GM21786 (cell line): Measurements from ENCODE around the gene ADARB1.
"Not testable (repeated sequence)": the region's sequence is repeated elsewhere in the genome, so short reads cannot be mapped to it uniquely, and the experiment has no call there.

Source experiments
- ATAC-seq: cut with Tn5 transposase; IDR thresholded peaks from one replicate; pipeline ENCODE4 v1.9.1; 2021; ENCODE audit not compliant: unreplicated experiment

Gene ADARB1

GRCh38 chr21:45132841-45133573 is 58.6 kb downstream of the ADARB1 start:
- ATAC-seq: no peak

DNA sequence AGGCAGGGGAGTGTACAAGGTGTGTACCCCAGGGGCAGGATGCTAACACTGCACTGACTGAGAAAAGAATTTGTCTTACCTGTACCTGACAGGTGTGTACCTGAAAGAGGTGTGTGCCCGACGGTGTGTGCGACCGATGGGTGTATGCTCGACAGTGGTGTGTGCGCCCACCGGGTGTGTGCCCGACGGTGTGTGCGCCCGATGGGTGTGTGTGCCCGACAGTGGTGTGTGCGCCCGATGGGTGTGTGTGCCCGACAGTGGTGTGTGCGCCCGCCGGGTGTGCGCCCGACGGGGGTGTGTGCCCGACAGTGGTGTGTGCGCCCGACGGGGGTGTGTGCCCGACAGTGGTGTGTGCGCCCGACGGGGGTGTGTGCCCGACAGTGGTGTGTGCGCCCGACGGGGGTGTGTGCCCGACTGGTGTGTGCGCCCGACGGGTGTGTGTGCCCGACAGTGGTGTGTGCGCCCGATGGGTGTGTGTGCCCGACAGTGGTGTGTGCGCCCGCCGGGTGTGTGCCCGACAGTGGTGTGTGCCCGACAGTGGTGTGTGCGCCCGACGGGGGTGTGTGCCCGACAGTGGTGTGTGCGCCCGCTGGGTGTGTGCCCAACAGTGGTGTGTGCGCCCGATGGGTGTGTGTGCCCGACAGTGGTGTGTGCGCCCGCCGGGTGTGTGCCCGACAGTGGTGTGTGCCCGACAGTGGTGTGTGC is 59.3 kb downstream of the ADARB1 start:
- not testable (repeated sequence) for ATAC-seq

DNA sequence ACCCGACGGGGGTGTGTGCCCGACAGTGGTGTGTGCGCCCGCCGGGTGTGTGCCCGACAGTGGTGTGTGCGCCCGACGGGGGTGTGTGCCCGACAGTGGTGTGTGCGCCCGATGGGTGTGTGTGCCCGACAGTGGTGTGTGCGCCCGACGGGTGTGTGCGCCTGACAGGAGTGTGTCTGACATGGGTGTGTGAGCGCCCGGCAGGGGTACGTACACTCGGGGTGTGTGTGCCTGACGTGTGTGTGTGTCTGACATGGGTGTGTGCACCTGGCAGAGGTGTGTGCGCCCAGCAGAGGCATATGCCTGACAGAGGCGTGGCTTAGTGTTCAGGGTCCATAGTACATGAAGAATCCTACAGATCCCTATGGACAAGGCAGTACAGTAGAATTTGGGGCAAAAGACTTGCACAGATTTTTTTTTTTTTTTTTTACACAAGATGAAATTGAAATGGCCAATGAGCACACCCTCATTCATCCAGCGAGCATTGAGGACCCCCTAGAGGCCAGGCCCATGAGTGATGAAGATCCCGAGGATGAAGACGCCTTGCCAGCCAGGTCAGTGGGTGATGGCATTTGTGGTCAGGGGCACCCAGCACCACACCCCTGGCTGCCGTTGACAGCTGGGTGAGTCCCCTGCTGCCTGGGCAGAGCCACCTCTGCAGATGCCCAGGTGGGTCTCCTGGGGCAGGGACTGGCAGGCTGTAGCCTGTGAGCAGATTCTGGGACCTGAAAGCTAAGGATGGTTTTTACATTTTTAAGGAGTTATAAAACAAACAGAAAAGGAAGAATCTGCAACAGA is 60.1 kb downstream of the ADARB1 start:
- no peak for ATAC-seq

GRCh38 chr21:45135122-45135521 is 60.7 kb downstream of the ADARB1 start:
- no peak for ATAC-seq

DNA sequence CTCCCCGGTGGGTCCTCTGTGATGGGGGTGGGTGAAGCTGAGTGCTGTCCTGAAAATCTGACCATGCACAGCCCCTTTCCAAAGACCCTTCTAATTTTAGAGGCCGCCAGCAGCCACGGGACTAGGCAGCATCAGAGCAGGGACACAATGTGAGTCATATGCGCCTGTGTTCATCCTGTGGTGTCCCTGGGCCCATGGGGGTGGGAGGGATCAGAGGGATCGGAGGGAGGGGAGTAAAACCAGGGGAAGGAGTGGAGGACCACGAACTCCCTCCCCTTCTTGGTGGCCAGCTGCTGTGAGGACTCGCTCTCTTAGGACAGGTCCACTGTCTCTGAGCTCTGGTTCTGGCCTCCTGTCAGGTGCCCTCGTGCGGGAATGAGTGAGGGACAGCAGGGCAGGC is 61.5 kb downstream of the ADARB1 start:
- ATAC-seq: no peak

DNA sequence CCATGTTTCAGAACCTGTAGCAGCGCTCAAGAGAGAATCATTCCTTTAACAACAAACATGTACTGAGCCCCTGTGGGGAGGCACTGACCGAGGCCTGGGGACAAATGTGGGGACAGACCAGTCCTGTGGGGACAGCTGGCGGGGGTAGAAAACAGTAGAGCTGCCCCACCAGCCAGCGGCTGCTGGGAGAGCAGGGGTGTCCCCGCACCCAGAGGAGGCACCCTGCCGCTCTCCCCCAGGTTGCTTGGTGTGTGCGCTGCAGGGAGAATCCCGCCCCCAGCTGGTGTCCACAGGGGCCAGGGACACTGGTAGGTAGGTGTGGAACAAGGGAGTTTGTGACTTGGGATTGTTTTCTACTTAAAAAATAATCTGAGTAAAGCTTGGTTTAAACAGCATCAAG is 62.1 kb downstream of the ADARB1 start:
- ATAC-seq: no peak

- ATAC-seq: no peak
Observed at GRCh38 chr21:45136927-45137611, 62.7 kb downstream of the ADARB1 start.

DNA sequence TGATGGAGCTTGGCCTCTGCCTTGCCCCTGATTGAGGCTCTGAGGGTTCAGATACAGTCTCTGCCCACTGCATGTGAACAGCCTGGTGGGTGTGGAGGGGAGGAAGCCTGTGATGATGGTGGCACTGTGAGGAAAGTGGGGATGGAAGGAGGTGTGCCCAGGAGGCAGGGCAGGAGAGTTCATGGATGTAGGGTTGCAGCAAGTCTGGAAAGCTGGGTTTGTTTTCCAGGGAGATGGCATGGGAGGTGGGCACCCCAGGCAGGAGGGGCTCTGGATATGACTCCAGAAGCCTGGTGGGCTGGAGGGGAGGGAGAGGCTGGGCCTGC is 63.2 kb downstream of the ADARB1 start:
- no peak for ATAC-seq

- no peak for ATAC-seq
Observed at GRCh38 chr21:45138199-45139002, 64.0 kb downstream of the ADARB1 start.

DNA sequence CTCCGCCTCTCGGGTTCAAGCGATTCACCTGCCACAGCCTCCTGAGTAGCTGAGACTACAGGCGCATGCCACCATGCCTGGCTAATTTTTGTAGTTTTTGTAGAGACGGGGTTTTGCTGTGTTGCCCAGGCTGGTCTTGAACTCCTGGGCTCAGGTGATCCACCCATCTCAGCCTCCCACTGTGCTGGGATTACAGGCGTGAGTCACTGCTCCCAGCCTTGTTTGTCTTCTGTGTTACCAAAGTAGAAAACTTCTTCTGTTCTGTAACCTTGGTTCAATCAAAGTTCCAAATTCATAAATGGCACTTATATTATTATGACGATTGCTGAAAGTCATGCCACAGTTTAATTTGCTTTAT is 64.6 kb downstream of the ADARB1 start:
- not testable (repeated sequence) for ATAC-seq

GRCh38 chr21:45139473-45139872 is 65.1 kb downstream of the ADARB1 start:
- no peak for ATAC-seq

GRCh38 chr21:45140346-45140940 is 66.1 kb downstream of the ADARB1 start:
- ATAC-seq: peak; percentile 69

- ATAC-seq: not testable (repeated sequence)
Observed at GRCh38 chr21:45140944-45141343, 66.6 kb downstream of the ADARB1 start.

DNA sequence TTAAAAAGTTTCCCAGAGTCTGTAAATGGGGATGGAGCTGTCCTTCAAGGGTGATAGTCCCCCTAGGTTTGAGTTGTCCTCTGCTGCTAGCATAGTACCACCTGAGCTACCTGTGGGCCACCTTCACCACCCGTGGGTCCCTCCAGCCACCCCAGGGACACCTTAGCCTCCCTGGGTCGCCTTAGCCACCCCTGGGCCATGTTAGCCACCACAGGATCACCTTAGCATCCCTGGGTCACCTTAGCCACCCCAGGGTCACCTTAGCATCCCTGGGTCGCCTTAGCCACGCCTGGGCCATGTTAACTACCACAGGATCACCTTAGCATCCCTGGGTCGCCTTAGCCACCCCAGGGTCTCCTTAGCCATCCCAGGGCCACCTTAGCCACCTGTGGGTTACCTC is 67.1 kb downstream of the ADARB1 start:
- no peak for ATAC-seq

DNA sequence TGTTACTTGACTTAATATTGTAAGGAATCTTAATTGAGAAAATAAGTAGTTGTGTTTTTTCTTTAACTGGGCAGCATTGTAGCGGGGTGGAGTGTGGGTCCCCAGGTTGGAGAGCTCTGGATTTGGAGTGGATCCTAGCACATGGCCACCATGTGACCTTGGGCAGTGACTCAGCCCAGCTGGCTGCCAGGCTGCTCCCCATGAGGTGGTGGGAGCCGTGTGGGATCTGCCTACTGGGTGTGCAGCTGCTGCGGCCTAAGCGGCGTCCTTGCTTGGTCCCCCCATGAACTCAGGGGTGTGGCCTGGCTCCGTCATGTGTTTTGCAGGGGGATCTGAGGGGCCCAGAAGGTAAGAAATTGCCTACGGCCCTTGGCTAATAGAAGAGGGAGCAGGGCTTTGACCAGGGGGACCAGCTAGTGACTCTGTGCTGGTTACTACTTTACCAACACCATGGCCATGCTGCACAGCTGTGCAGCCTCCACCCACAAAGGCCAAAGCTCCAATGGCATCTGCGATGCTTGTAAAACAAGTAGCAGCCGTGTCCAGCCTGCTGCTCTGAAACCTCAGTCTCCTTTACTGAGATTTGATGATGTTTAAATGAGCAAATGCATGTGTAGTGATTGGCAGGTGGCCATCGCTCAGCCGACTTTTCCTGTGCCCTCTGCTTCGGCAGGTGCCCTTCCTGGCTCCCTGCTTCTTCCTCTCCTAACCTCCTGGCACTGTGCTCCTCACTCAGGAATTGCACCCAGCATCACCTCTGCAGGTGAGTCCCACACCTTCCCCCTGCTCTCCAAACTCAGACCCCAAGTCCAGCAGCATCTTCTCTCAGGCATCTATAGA is 68.3 kb downstream of the ADARB1 start:
- ATAC-seq: no peak

GRCh38 chr21:45143855-45144254 is 69.5 kb downstream of the ADARB1 start:
- ATAC-seq: no peak

GRCh38 chr21:45145146-45145545 is 70.8 kb downstream of the ADARB1 start:
- no peak for ATAC-seq

DNA sequence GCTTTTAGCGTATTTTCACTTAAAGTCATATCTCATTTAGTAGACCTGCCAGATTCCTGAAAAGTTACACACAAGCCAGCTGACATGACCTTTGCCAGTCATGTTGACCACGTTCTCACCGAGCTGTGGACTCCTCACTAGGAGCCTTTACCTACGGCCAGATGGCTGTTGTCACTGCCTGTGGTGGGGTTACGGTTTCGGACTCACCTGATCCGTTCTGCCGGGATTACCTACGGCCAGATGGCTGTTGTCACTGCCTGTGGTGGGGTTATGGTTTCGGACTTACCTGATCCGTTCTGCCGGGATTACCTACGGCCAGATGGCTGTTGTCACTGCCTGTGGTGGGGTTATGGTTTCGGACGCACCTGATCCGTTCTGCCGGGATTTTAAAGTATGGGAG is 71.5 kb downstream of the ADARB1 start:
- not testable (repeated sequence) for ATAC-seq

DNA sequence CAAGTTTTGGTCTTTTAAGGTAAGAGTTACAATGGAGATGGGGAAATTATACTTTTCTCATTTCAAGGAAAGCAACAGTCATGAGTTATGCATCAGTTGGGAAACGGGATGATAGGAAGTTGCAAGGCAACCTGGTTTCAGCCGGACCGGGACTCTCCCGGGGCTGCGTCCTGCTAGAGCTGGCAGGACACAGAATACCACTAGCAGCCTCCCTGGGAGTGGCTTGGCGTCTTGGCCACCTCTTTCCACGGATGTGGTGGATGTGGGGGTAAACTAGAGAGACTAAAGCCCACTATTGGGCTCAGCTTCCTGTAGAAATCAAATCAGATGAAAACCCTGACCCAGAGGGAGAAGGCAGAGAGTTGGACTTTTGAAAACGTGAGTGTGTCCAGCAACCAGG is 71.9 kb downstream of the ADARB1 start:
- no peak for ATAC-seq
